Liver (tissue), 3 donors: ENCODE results near the gene SLC7A6.

Experiments used
- ATF3 ChIP-seq: IDR thresholded peaks from 2 replicates; pipeline ENCODE4 v1.6.1; 2016; ENCODE audit warnings: antibody characterized with exemption
- CTCF ChIP-seq: fragments of 150-350 bp; IDR thresholded peaks from 2 replicates; pipeline ENCODE4 v1.5.1; 2017; ENCODE audit warnings: improper control_type of control experiment, low read depth, low read length; ENCODE audit not compliant: missing input control
- EGR1 ChIP-seq, 2 donors: IDR thresholded peaks; 2 replicates each; pipeline ENCODE4 v1.6.1; 2016 to 2018; ENCODE audit warnings: antibody characterized with exemption in 2 of 2, low read depth in 2 of 2
- HNF4G ChIP-seq: IDR thresholded peaks from 2 replicates; pipeline ENCODE4 v1.6.1; 2016; ENCODE audit warnings: antibody characterized with exemption
- MAX ChIP-seq: IDR thresholded peaks from 2 replicates; pipeline ENCODE4 v1.6.1; 2016; ENCODE audit warnings: antibody characterized with exemption
- REST ChIP-seq: IDR thresholded peaks from 2 replicates; pipeline ENCODE4 v1.6.1; 2016; ENCODE audit warnings: antibody characterized with exemption, mild to moderate bottlenecking
- SP1 ChIP-seq: IDR thresholded peaks from 2 replicates; pipeline ENCODE4 v1.6.1; 2018; ENCODE audit warnings: antibody characterized with exemption, mild to moderate bottlenecking
- ZBTB33 ChIP-seq: IDR thresholded peaks from 2 replicates; pipeline ENCODE4 v1.6.1; 2016; ENCODE audit warnings: antibody characterized with exemption
- donor health status: healthy.
- donor health status: healthy.

GRCh38 chr16:68328151-68328859 is 64.0 kb downstream of the SLC7A6 start:
- TF ChIP-seq CTCF = peak; percentile 97
- no peak for TF ChIP-seq REST
- no peak for TF ChIP-seq MAX
- TF ChIP-seq SP1 = no peak
- no peak for TF ChIP-seq ATF3
- no peak for TF ChIP-seq ZBTB33
- no peak for TF ChIP-seq EGR1 (IDR thresholded peaks at IDR 0.05; ENCODE audit: low read depth in 2 of 2)
- TF ChIP-seq HNF4G = no peak
